HG03175 (cell line): ENCODE results near the gene IDH3B.

Experiments used
- ATAC-seq: cut with Tn5 transposase; IDR thresholded peaks from one replicate; pipeline ENCODE4 v1.9.1; 2021; ENCODE audit warnings: mild to moderate bottlenecking, moderate library complexity; ENCODE audit not compliant: unreplicated experiment

The IDH3B gene

GRCh38 chr20:2658414-2659354 is 5.3 kb downstream of the IDH3B start:
- no peak for ATAC-seq

- no peak for ATAC-seq
These were observed 6.3 kb downstream of the IDH3B start for GRCh38 chr20:2657674-2658073.

GRCh38 chr20:2657241-2657640 is 6.8 kb downstream of the IDH3B start:
- no peak for ATAC-seq

- no peak for ATAC-seq
These were observed 7.4 kb downstream of the IDH3B start for GRCh38 chr20:2656471-2657117.

GRCh38 chr20:2655331-2656116 is 8.5 kb downstream of the IDH3B start:
- no peak for ATAC-seq

GRCh38 chr20:2654831-2655230 is 9.2 kb downstream of the IDH3B start:
- no peak for ATAC-seq

- no peak for ATAC-seq
These were observed 9.6 kb downstream of the IDH3B start for GRCh38 chr20:2654384-2654822.

GRCh38 chr20:2653556-2654383 is 10.2 kb downstream of the IDH3B start:
- no peak for ATAC-seq

- peak; percentile 51 for ATAC-seq
These were observed 11.1 kb downstream of the IDH3B start for GRCh38 chr20:2652724-2653555.

GRCh38 chr20:2651772-2652723 is 12.0 kb downstream of the IDH3B start, which contains the start of gene NOP56:
Gene NOP56, plus strand, starts transcription at chr20:2652632. Its CDS starts 29 bp downstream, at chr20:2652661.
- peak; percentile 86 for ATAC-seq

GRCh38 chr20:2643708-2644107 is 20.3 kb downstream of the IDH3B start:
- ATAC-seq, result no peak

- no peak for ATAC-seq
These were observed 23.1 kb downstream of the IDH3B start for GRCh38 chr20:2640899-2641298.

- no peak for ATAC-seq
These were observed 23.8 kb downstream of the IDH3B start for GRCh38 chr20:2640260-2640659.

- no peak for ATAC-seq
These were observed 26.8 kb downstream of the IDH3B start for GRCh38 chr20:2637246-2637645.

- no peak for ATAC-seq
These were observed 30.6 kb downstream of the IDH3B start for GRCh38 chr20:2633381-2633780.

- no peak for ATAC-seq
These were observed 32.8 kb downstream of the IDH3B start for GRCh38 chr20:2631228-2631627.

- no peak for ATAC-seq
These were observed 37.0 kb downstream of the IDH3B start for GRCh38 chr20:2626853-2627541.

GRCh38 chr20:2625062-2625461 is 39.0 kb downstream of the IDH3B start:
- ATAC-seq, result no peak
